Measurements from ENCODE around the gene CYFIP1. TPM values are rescaled to one million over a fixed set of nuclear protein-coding genes. Genes with fewer than 3 reads are reported as not detected.

Gene CYFIP1
- total and polyA plus RNA-seq, 2 of the 13 experiments (the other 11 are each of a cell fraction or from before 2014, with no cell fraction given): 38.1 to 58.3 TPM

- no peaks in the 10 kb centered on the region for H3K9me3 ChIP-seq (ENCODE audit: low read length)
- no peaks in the 10 kb centered on the region for H3K27me3 ChIP-seq (ENCODE audit: control insufficient read depth in 1 of 2, insufficient read depth in 2 of 2, low read length in 2 of 2)
- H3K9ac ChIP-seq (ENCODE audit: insufficient read depth, low read depth, low read length): no peak overlapping the region
- H3K36me3 ChIP-seq (replicated peaks in 1 of 2; ENCODE audit: control insufficient read depth in 1 of 2, insufficient read depth in 2 of 2, low read length in 2 of 2): peaks cover 9 to 40% of the 10 kb centered on the region in 2 experiments; a peak in 4 of 5 replicates
- H3K4me1 ChIP-seq (ENCODE audit: insufficient read depth, low read length): peaks cover 7% of the 10 kb centered on the region; the same call in 1 of the 2 replicates
- H4K20me1 ChIP-seq (ENCODE audit: insufficient read depth, low read length): no peaks in the 10 kb centered on the region
- ATAC-seq (no peak), FAIRE-seq (no peak), DNase-seq (ENCODE audit: low spot score) (no peak)
- TF ChIP-seq SRSF4 (IDR thresholded peaks at IDR 0.05; ENCODE audit: low read depth, low read length, poor library complexity, severe bottlenecking): no peak
- TF ChIP-seq MIER3 (CRISPR knock-in tag; IDR thresholded peaks at IDR 0.05; ENCODE audit: borderline replicate concordance): no peak
- no peak for TF ChIP-seq FOXP1 (IDR thresholded peaks at IDR 0.05)
- TF ChIP-seq FOXP1 (CRISPR knock-in tag; IDR thresholded peaks at IDR 0.05): no peak
- no peak for TF ChIP-seq CHD4 (IDR thresholded peaks at IDR 0.05; ENCODE audit: borderline replicate concordance, low read length)
- no peak for TF ChIP-seq ESRRA (CRISPR knock-in tag; IDR thresholded peaks at IDR 0.05; ENCODE audit: low read depth)
- no peak for TF ChIP-seq ZBTB3 (CRISPR knock-in tag; IDR thresholded peaks at IDR 0.05; ENCODE audit: borderline replicate concordance, low read depth)
- no peak for TF ChIP-seq SP1 (IDR thresholded peaks at IDR 0.05)
- no peak for TF ChIP-seq SP1 (CRISPR knock-in tag; IDR thresholded peaks at IDR 0.05)
- TF ChIP-seq ZBTB44 (CRISPR knock-in tag; IDR thresholded peaks at IDR 0.05): no peak
- no peak for TF ChIP-seq ZNF414 (CRISPR knock-in tag; IDR thresholded peaks at IDR 0.05)
- no peak for TF ChIP-seq RFX3 (CRISPR knock-in tag; IDR thresholded peaks at IDR 0.05)
- TF ChIP-seq CAMTA2 (CRISPR knock-in tag; IDR thresholded peaks at IDR 0.05; ENCODE audit: borderline replicate concordance): no peak
- no peak for TF ChIP-seq ZBTB33 (CRISPR knock-in tag; IDR thresholded peaks at IDR 0.05)
- TF ChIP-seq ZNF614 (CRISPR knock-in tag; IDR thresholded peaks at IDR 0.05; ENCODE audit: borderline replicate concordance): no peak
- TF ChIP-seq FOXK2 (IDR thresholded peaks at IDR 0.05): no peak
- TF ChIP-seq CC2D1A (CRISPR knock-in tag; IDR thresholded peaks at IDR 0.05): no peak
- 98% methylated on average over 25 of the region's 25 CpGs for WGBS (ENCODE audit: low lambda C conversion rate)
- H3K4me2 ChIP-seq (ENCODE audit: low read depth, low read length): no peak overlapping the region
- intact Hi-C loops (cut with micrococcal nuclease; ENCODE audit: unreplicated experiment) (no loop called here), in situ Hi-C loops (cut with HindIII; ENCODE audit: extremely low pct_ligation_motif_present, low pct_unique_long_range_greater_than_20kb) (no loop called here)
- no peaks in the 10 kb centered on the region for H3K79me2 ChIP-seq (ENCODE audit: insufficient read depth, low read length)
- H3K4me3 ChIP-seq (replicated peaks in 1 of 3; ENCODE audit: insufficient read depth in 1 of 3, low read depth in 2 of 3, low read length in 3 of 3): no peak overlapping the region
- H2AFZ ChIP-seq (ENCODE audit: low read length): no peak overlapping the region
- BruUV-seq (replicated peaks): no TSS peak
- CTCF ChIA-PET (ENCODE audit: low intra/inter-chr PET ratio, low total read pairs): no interaction called here
- POLR2A ChIA-PET: no interaction called here
- no peak overlapping the region for H3K27ac ChIP-seq (ENCODE audit: extremely low read length, insufficient read depth, low read length)
These were observed 98.3 kb downstream of the CYFIP1 start for GRCh38 chr15:22881739-22882440.
